WTC11 (cell line): Measurements from ENCODE around the gene EML6. TPM values are rescaled to one million over a fixed set of nuclear protein-coding genes. Genes with fewer than 3 reads are reported as not detected.
"Not testable (repeated sequence)": the region's sequence is repeated elsewhere in the genome, so short reads cannot be mapped to it uniquely, and the experiment has no call there.

Source experiments
- ATAC-seq: fragments of 200-7000 bp; cut with Tn5 transposase; 2 replicates; pipeline ENCODE4 v1.10.0; 2021; ENCODE audit warnings: mild to moderate bottlenecking, moderate library complexity
- CTCF ChIA-PET: fragments of 300-600 bp; sonication (Branson Sonifier 250); formaldehyde crosslinking; loops from one replicate; lab custom pipeline; 2021; ENCODE audit warnings: antibody characterized with exemption; lab: Charles Lee
- POLR2A ChIA-PET: fragments of 350-600 bp; sonication (Branson Sonifier 250); formaldehyde crosslinking; loops from one replicate; lab custom pipeline; 2021; ENCODE audit warnings: antibody characterized with exemption; lab: Charles Lee
- DNase-seq: peaks from one replicate; pipeline ENCODE4 v3.0.0; 2021; ENCODE audit warnings: low spot score
- H3K27ac Mint-ChIP-seq: 2 replicates; pipeline ENCODE4 v1.8.0; 2021; ENCODE audit warnings: mixed read lengths
- H3K27me3 Mint-ChIP-seq: 2 replicates; pipeline ENCODE4 v1.8.0; 2021; ENCODE audit warnings: low read depth, mild to moderate bottlenecking, moderate library complexity, mixed read lengths
- H3K36me3 Mint-ChIP-seq: 2 replicates; pipeline ENCODE4 v1.8.0; 2021; ENCODE audit warnings: mixed read lengths
- H3K4me1 Mint-ChIP-seq: 2 replicates; pipeline ENCODE4 v1.8.0; 2022; ENCODE audit warnings: mixed read lengths
- H3K4me3 Mint-ChIP-seq: 2 replicates; pipeline ENCODE4 v1.8.0; 2021; ENCODE audit warnings: mild to moderate bottlenecking, moderate library complexity, mixed read lengths
- H3K9me3 Mint-ChIP-seq: 2 replicates; pipeline ENCODE4 v1.8.0; 2021; ENCODE audit warnings: mixed read lengths
- ATF1 ChIP-seq: sonication (generic); formaldehyde crosslinking; IDR thresholded peaks from 2 replicates; pipeline ENCODE4 v1.8.1; 2023; ENCODE audit warnings: mild to moderate bottlenecking, moderate library complexity, missing genetic modification reagents
- CREM ChIP-seq: sonication (generic); formaldehyde crosslinking; IDR thresholded peaks from 2 replicates; pipeline ENCODE4 v1.8.1; 2022; ENCODE audit warnings: mild to moderate bottlenecking, missing genetic modification reagents, moderate library complexity
- HMGA2 ChIP-seq: fragments of 250-450 bp; sonication (Bioruptor Pico); IDR thresholded peaks from 2 replicates; pipeline ENCODE4 v1.4.0; 2021; ENCODE audit warnings: mild to moderate bottlenecking, moderate library complexity
- MYBL2 ChIP-seq: sonication (generic); formaldehyde crosslinking; IDR thresholded peaks from 2 replicates; pipeline ENCODE4 v1.8.1; 2023; ENCODE audit warnings: mild to moderate bottlenecking, moderate library complexity, missing genetic modification reagents
- NR1H2 ChIP-seq: sonication (generic); formaldehyde crosslinking; IDR thresholded peaks from 2 replicates; pipeline ENCODE4 v1.9.0; 2021; ENCODE audit warnings: mild to moderate bottlenecking, moderate library complexity, missing genetic modification reagents
- PRRX2 ChIP-seq: fragments of 250-450 bp; sonication (Bioruptor Pico); IDR thresholded peaks from 2 replicates; pipeline ENCODE4 v1.8.0; 2021; ENCODE audit warnings: mild to moderate bottlenecking
- SMAD3 ChIP-seq: sonication (generic); formaldehyde crosslinking; IDR thresholded peaks from 2 replicates; pipeline ENCODE4 v1.8.0; 2022; ENCODE audit warnings: missing genetic modification reagents, mild to moderate bottlenecking, borderline replicate concordance
- SMAD4 ChIP-seq: sonication (generic); formaldehyde crosslinking; IDR thresholded peaks from 2 replicates; pipeline ENCODE4 v1.8.0; 2022; ENCODE audit warnings: mild to moderate bottlenecking, missing genetic modification reagents
- TCF7 ChIP-seq: sonication (generic); formaldehyde crosslinking; IDR thresholded peaks from 2 replicates; pipeline ENCODE4 v1.8.0; 2022; ENCODE audit warnings: mild to moderate bottlenecking, low read depth, missing genetic modification reagents, moderate library complexity
- TP53 ChIP-seq: sonication (generic); formaldehyde crosslinking; IDR thresholded peaks from 2 replicates; pipeline ENCODE4 v1.8.1; 2023; ENCODE audit warnings: mild to moderate bottlenecking, missing genetic modification reagents
- ZNF263 ChIP-seq: sonication (generic); formaldehyde crosslinking; IDR thresholded peaks from 2 replicates; pipeline ENCODE4 v1.8.1; 2022; ENCODE audit warnings: low read depth, mild to moderate bottlenecking, moderate library complexity, missing genetic modification reagents
- ZNF423 ChIP-seq: fragments of 250-450 bp; sonication (Bioruptor Pico); IDR thresholded peaks from 2 replicates; pipeline ENCODE4 v2.1.2; 2022; ENCODE audit warnings: mild to moderate bottlenecking, moderate library complexity
- ZNF671 ChIP-seq: fragments of 250-450 bp; sonication (Bioruptor Pico); IDR thresholded peaks from 2 replicates; pipeline ENCODE4 v1.8.0; 2021; ENCODE audit warnings: mild to moderate bottlenecking
- total RNA-seq: library from RNA; stranded (reverse); gene quantifications from 3 replicates; pipeline ENCODE4 v1.2.3, GENCODE V29; 2021
- TF ChIP-seq, protein P1 (sequence below): sonication (generic); formaldehyde crosslinking; IDR thresholded peaks from 2 replicates; pipeline ENCODE4 v1.8.1; 2022; ENCODE audit warnings: low read depth, missing genetic modification reagents, borderline replicate concordance
- TF ChIP-seq, protein P2 (sequence below): fragments of 250-450 bp; sonication (Bioruptor Pico); IDR thresholded peaks from 2 replicates; pipeline ENCODE4 v1.8.0; 2021; ENCODE audit warnings: mild to moderate bottlenecking
- TF ChIP-seq, protein P3 (sequence below): fragments of 200-600 bp; IDR thresholded peaks from 2 replicates; pipeline ENCODE4 v1.8.0; 2022; ENCODE audit warnings: antibody characterized with exemption
- TF ChIP-seq, protein P4 (sequence below): sonication (generic); formaldehyde crosslinking; IDR thresholded peaks from 2 replicates; pipeline ENCODE4 v1.8.0; 2023; ENCODE audit warnings: missing genetic modification reagents
- TF ChIP-seq, protein P5 (sequence below): sonication (generic); formaldehyde crosslinking; IDR thresholded peaks from 2 replicates; pipeline ENCODE4 v1.8.0; 2022; ENCODE audit warnings: mild to moderate bottlenecking, missing genetic modification reagents

EML6 gene
- total RNA-seq, 1 experiment from 2014 or later, result 2.1 TPM

DNA sequence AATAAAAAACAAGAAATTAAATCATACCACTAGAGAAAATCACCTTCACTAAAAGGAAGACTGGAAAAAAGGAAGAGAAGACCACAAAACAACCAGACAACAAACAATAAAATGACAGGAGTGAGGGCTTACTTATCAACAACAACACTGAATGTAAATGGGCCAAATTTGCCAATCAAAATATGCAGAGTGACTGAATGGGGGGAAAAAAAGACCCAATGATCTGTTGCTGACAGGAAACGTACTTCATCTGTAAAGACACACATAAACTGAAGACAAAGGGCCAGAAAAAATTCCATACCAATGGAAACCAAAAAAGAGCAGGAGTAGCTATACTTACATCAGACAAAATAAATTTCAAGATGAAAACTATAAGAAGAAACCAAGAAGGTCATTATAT lies 25.5 kb upstream of the EML6 start:
- ChIA-PET POLR2A (interaction anchor here (0.7 kb wide), 1 partner anchor 581 kb away, joined by 4 read pairs; no protein-coding TSS in a partner anchor), CTCF (no interaction called here)
- Mint-ChIP-seq H3K4me1 (no peaks in the 10 kb centered on the region), H3K4me3 (no peak overlapping the region), H3K27ac (no peak overlapping the region), H3K9me3 (peaks cover 25% of the 10 kb centered on the region), H3K27me3 (no peaks in the 10 kb centered on the region; the same call in 1 of the 2 replicates), H3K36me3 (peaks cover 7% of the 10 kb centered on the region)
- TF ChIP-seq, protein P1, sequence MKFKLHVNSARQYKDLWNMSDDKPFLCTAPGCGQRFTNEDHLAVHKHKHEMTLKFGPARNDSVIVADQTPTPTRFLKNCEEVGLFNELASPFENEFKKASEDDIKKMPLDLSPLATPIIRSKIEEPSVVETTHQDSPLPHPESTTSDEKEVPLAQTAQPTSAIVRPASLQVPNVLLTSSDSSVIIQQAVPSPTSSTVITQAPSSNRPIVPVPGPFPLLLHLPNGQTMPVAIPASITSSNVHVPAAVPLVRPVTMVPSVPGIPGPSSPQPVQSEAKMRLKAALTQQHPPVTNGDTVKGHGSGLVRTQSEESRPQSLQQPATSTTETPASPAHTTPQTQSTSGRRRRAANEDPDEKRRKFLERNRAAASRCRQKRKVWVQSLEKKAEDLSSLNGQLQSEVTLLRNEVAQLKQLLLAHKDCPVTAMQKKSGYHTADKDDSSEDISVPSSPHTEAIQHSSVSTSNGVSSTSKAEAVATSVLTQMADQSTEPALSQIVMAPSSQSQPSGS (CRISPR knock-in tag), result no peak
- TF ChIP-seq, protein P2, sequence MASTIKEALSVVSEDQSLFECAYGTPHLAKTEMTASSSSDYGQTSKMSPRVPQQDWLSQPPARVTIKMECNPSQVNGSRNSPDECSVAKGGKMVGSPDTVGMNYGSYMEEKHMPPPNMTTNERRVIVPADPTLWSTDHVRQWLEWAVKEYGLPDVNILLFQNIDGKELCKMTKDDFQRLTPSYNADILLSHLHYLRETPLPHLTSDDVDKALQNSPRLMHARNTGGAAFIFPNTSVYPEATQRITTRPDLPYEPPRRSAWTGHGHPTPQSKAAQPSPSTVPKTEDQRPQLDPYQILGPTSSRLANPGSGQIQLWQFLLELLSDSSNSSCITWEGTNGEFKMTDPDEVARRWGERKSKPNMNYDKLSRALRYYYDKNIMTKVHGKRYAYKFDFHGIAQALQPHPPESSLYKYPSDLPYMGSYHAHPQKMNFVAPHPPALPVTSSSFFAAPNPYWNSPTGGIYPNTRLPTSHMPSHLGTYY (CRISPR knock-in tag), result no peak
- TF ChIP-seq PRRX2 (CRISPR knock-in tag), result no peak
- TF ChIP-seq, protein P3, sequence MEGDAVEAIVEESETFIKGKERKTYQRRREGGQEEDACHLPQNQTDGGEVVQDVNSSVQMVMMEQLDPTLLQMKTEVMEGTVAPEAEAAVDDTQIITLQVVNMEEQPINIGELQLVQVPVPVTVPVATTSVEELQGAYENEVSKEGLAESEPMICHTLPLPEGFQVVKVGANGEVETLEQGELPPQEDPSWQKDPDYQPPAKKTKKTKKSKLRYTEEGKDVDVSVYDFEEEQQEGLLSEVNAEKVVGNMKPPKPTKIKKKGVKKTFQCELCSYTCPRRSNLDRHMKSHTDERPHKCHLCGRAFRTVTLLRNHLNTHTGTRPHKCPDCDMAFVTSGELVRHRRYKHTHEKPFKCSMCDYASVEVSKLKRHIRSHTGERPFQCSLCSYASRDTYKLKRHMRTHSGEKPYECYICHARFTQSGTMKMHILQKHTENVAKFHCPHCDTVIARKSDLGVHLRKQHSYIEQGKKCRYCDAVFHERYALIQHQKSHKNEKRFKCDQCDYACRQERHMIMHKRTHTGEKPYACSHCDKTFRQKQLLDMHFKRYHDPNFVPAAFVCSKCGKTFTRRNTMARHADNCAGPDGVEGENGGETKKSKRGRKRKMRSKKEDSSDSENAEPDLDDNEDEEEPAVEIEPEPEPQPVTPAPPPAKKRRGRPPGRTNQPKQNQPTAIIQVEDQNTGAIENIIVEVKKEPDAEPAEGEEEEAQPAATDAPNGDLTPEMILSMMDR, result no peak
- no peak for TF ChIP-seq TCF7 (CRISPR knock-in tag)
- TF ChIP-seq, protein P4, sequence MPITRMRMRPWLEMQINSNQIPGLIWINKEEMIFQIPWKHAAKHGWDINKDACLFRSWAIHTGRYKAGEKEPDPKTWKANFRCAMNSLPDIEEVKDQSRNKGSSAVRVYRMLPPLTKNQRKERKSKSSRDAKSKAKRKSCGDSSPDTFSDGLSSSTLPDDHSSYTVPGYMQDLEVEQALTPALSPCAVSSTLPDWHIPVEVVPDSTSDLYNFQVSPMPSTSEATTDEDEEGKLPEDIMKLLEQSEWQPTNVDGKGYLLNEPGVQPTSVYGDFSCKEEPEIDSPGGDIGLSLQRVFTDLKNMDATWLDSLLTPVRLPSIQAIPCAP (CRISPR knock-in tag), result no peak
- TF ChIP-seq SMAD3, result no peak
- no peak for TF ChIP-seq TP53 (CRISPR knock-in tag)
- TF ChIP-seq ZNF423 (CRISPR knock-in tag), result no peak
- no peak for TF ChIP-seq NR1H2 (CRISPR knock-in tag)
- no peak for TF ChIP-seq CREM (CRISPR knock-in tag)
- TF ChIP-seq ZNF671, result no peak
- no peak for TF ChIP-seq ZNF263
- TF ChIP-seq, protein P5, sequence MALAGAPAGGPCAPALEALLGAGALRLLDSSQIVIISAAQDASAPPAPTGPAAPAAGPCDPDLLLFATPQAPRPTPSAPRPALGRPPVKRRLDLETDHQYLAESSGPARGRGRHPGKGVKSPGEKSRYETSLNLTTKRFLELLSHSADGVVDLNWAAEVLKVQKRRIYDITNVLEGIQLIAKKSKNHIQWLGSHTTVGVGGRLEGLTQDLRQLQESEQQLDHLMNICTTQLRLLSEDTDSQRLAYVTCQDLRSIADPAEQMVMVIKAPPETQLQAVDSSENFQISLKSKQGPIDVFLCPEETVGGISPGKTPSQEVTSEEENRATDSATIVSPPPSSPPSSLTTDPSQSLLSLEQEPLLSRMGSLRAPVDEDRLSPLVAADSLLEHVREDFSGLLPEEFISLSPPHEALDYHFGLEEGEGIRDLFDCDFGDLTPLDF (CRISPR knock-in tag), result no peak
- TF ChIP-seq ATF1 (CRISPR knock-in tag), result no peak
- no peak for TF ChIP-seq SMAD4 (CRISPR knock-in tag)
- DNase-seq (no peak), ATAC-seq (no peak)

DNA sequence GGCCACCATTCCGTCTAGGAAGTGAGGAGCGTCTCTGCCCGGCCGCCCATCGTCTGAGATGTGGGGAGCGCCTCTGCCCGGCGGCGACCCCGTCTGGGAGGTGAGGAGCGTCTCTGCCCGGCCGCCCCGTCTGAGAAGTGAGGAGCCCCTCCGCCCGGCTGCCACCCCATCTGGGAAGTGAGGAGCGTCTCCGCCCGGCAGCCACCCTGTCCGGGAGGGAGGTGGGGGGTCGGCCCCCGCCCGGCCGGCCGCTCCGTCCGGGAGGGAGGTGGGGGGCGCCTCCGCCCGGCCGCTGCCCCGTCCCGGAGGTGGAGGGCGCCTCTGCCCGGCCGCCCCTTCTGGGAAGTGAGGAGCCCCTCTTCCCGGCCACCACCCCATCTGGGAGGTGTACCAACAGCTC lies 24.5 kb upstream of the EML6 start:
- H3K4me1 Mint-ChIP-seq, CTCF ChIA-PET, H3K27me3 Mint-ChIP-seq, DNase-seq, H3K27ac Mint-ChIP-seq, H3K4me3 Mint-ChIP-seq, H3K36me3 Mint-ChIP-seq, ATAC-seq, POLR2A ChIA-PET: not testable (repeated sequence)
- H3K9me3 Mint-ChIP-seq, result peaks cover 21% of the 10 kb centered on the region

DNA sequence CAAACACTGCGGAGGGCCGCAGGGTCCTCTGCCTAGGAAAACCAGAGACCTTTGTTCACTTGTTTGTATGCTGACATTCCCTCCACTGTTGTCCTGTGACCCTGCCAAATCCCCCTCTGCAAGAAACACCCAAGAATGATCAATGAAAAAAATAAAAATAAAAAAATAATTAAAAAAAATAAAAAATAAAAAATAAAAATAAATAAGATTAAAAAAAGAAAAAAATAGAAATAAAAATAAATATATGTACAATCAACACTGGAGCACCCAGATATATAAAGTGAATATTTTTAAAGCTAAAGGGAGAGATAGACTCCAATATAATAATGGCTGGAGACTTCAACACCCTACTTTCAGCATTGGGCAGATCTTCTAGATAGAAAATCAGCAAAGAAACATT lies 23.8 kb upstream of the EML6 start:
- POLR2A ChIA-PET, result no interaction called here
- TF ChIP-seq HMGA2 (CRISPR knock-in tag) (peak; percentile 99), MYBL2 (CRISPR knock-in tag) (no peak)
- peaks cover 7% of the 10 kb centered on the region for H3K36me3 Mint-ChIP-seq
- ATAC-seq (no peak), DNase-seq (no peak)
- CTCF ChIA-PET, result interaction anchor here (0.7 kb wide), 1 partner anchor 34 kb away, joined by 3 read pairs; no protein-coding TSS in a partner anchor
- H3K27me3 Mint-ChIP-seq, result no peaks in the 10 kb centered on the region; the same call in 1 of the 2 replicates
- H3K4me1 Mint-ChIP-seq, result no peaks in the 10 kb centered on the region
- peaks cover 21% of the 10 kb centered on the region for H3K9me3 Mint-ChIP-seq
- no peak overlapping the region for H3K27ac Mint-ChIP-seq
- no peak overlapping the region for H3K4me3 Mint-ChIP-seq
